HG03442 (cell line): ENCODE results near the gene RABGAP1L.
"Not testable (repeated sequence)": the region's sequence is repeated elsewhere in the genome, so short reads cannot be mapped to it uniquely, and the experiment has no call there.

Experiments used
- ATAC-seq: cut with Tn5 transposase; IDR thresholded peaks from one replicate; pipeline ENCODE4 v1.9.1; 2021; ENCODE audit warnings: mild to moderate bottlenecking, moderate library complexity; ENCODE audit not compliant: unreplicated experiment

RABGAP1L gene

DNA sequence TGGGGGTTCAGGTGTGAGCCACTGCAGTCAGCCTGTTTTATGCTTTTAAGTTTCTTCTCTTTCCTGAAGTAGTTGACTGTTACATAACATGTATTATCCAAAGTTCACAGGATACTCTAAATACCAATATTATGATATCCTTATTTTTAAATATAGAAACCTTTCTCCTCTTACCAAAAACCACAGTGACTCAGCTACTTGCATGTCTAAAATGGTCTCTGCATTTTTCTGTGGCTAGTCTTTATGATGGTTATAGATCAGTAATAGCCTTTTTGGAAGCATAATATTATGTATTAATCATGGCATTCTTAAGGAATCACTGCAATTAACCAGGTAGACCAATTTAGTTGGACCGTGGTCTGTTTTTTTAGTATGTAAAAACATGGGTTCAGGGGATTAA, 629.7 kb downstream of the RABGAP1L start:
- ATAC-seq: no peak

DNA sequence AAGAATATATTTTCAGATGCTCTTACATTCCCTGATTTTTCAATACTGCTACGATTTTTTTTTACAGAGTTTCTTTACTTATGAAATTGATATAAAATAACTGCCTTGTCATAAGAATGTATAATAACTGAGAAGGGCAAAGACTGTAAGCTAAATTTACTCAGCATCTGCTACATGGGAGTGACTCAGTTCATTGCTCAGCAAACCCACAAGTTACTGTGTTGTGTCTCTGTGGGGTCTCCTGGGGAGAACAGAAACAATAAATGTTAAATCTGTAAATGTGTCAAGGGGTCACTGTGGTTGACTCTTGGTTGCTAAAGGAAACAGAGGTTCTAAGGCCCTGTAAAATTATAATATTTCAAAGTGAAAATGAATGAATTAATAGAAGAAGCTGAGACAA, 630.1 kb downstream of the RABGAP1L start:
- ATAC-seq: peak; percentile 71

DNA sequence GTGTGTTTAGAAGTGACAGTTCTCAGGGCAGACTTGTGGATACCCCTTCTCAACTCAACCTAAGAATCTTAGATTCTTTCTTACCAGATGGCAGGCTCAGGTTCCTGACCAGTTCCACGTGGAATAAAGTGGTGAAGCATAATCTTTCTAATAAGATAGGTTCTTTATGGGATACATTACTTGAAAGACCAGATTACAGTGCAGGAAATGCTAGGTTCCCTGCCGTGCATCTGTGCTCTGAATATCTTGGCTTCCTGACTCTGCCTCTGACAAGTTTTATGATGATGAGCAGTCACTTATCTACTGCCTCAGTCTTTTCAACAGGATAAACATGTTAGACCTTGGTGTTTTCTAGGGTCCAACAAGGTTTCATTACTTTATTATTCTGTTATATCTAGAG, 632.5 kb downstream of the RABGAP1L start:
- no peak for ATAC-seq

DNA sequence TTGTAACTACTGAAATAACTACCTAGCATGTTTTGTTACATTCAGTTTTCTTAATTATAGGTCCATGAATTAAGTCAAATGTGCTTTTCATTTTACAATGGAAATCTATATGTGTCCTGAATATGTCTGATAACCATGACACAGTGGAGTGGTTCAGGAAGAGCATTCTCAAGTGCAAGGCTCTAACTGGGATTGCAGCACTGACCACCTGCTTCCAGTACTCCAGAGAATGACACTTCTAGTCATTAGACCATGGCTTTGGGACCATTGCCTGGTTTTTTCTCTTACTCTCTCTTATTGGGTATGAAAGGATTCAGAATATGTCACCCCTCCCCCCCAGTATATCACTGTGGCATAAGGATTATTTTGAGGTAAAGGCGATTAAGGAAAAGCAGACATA, 635.5 kb downstream of the RABGAP1L start:
- no peak for ATAC-seq

DNA sequence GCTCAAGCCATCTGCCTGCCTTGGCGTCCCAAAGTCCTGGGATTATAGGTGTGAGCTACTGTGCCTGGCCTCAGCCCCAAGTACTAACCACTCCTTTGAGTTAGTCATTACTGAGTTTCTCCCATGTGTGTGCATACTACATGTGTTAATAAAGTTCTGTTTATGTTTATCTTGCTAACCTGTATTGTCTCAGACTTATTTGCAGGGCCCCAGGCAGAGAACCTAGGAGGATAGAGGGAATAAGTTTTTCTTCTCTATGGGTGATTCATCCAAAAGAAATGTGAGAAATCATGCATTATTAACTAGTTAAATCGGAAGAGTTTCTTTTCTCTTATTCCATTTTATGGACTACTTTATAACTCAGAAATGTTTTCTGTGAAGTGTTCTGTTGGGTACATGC, 636.5 kb downstream of the RABGAP1L start:
- no peak for ATAC-seq

DNA sequence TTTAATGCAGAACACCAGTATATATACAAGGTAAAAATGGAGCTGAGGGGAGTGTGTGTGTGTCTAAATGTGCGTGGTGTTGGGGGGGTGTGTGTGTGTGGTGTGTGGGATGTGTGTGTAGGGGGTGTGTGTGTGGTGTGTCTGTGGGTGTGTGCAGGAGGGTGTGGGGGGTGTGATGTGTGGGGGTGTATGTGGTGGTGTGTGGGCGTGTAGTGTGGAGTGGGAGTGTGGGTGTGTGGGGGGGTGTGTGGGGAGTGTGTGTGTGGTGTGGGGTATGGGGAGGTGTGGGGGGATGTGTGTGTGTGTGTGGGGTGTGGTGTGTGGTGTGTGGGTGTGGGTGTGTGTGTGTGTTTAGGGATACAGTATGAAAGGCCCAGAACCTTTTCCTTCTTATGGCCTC, 638.1 kb downstream of the RABGAP1L start:
- ATAC-seq: no peak

DNA sequence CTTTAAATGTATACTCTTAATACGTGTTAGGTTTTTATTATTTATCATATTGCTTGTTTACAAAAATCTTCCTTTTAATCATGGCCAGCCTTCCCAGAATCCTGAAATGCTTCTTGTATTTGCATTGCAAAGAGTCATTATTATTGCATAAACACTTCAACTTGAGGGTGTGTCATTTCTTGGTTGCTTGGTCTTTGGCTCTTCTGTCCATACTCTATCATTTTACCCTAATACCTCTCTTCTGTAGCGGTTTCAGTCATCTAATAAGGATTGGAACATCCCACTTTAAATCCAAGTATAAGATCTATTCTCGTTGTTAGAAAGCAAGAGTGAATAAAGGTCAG, 639.8 kb downstream of the RABGAP1L start:
- no peak for ATAC-seq

DNA sequence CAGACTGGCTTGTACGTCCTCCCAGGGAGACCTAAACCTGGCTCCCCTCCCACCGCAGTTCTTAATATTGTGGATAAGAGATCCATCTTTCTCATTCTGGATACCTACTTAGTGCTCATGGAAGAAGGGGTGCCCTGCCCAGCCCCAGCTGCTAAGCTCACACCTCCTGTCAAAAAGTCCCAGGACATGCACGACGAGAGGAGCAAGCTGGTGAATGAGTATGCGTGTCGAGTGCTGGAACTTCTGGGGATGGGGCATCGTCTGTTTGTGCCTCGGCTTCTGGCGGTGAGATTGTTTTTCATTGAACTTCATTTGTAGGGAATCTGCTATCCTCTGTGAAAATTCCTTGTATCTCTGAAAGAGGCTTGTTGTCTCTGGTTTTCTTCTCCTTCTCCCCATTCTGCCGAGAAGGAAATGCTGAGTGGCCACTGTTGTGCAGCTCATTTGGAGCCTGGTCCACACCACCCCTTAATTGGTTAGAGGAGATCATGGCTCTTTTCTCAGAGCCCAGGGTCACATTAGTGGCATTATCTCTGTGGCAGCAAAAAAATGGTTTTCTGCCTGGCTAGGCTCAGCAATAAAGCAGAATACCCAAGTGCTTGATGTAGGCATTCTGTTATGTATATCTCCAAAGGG, 641.0 kb downstream of the RABGAP1L start:
- ATAC-seq: no peak

DNA sequence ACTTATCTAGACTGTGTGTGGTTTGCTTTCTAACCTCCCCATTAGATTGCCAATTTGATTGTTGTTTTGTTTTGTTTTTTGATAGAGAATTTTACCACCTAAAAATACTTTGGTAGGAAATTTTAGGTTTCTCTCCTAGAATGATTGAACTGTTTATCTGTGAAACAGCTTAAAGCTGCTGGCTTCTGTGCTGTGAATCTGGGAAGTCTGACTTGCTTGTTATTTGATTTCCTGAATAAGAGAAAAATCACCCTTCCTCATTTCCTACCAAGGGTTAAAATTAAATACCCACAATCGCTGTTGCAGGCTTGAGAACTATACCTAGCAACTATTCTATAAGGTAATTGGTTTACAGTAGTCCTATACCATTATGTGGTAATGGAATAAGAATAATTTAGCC, 641.6 kb downstream of the RABGAP1L start:
- ATAC-seq: no peak

DNA sequence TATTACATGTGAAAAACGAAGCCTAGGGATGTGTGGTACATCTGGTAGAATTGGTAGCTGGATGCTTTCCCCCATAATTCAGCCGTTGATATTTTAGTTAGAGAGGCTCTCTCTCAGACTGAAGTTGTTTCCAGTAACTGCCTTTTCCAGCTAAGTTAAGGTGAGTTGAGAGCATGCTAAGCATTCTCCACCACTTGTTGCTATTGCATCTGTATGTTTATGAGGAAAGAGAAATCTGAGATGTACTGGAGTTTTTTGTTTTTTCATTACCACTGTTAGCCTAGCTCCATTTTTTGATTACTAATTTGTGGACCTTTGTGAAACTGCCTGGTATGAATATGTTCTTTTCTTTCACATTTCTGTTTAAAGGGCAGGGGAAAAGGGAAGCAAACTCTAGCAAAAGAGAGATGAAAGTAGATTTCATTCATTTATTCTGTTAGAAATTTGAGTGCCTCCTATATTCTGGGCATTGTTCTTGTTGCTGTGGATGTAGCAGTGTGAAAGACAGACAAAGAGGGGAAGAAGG, 650.5 kb downstream of the RABGAP1L start:
- no peak for ATAC-seq

DNA sequence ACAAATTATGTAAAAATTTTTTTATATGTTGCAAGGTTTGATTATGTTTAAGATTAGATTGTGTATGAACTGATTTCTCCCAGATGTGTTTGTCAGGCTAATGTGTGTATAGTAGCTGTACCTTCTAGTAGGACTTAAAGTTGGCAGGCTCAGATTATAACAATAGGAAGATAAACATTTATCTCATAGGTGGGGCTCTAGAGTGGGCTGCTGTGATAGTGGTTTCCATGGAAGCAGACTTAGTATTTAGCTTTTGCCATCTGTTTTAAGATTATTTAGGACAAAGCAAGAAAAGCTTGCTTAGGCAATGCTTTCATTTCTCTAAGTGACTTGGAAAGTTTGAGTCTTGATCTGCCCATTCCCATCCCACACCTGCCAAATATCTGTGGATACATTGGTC, 652.7 kb downstream of the RABGAP1L start:
- ATAC-seq: no peak

DNA sequence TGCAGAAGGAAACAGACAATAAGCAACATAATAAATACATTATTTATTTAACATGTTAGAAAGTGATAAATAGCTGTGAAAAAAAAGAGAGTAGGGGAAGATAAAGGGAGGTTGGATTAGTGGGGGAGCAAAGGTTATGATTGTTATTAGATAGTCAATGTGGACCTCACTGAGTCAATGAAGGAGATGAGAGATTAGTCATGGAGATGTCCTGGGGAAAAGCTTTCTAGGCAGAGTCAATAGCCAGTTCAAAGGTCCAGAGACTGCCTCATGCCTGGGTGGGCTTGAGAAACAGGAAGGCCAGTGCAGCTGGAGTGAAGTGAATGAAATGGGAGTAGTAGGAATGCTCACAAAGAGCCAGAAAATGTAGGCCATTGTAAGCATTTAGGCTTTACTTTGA, 653.3 kb downstream of the RABGAP1L start:
- ATAC-seq: no peak

DNA sequence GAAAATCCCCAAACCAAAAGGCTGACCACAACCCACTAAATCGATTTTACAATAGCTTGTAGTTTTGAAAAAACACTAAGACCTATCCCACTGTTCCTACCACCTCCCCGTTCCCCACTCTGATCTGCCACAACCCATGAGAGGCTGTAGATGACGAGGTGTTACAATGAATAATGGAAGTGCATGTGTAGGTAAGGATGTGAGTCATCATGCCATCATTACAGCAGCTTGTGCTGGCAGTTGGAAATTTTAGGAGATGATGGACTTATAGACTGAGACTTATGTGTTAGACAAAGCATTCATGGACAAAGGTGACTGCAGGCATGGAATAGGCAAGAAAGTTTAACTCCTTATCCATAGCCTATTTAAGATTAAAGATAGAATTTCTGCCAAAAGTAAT, 655.7 kb downstream of the RABGAP1L start:
- ATAC-seq: peak; percentile 59

DNA sequence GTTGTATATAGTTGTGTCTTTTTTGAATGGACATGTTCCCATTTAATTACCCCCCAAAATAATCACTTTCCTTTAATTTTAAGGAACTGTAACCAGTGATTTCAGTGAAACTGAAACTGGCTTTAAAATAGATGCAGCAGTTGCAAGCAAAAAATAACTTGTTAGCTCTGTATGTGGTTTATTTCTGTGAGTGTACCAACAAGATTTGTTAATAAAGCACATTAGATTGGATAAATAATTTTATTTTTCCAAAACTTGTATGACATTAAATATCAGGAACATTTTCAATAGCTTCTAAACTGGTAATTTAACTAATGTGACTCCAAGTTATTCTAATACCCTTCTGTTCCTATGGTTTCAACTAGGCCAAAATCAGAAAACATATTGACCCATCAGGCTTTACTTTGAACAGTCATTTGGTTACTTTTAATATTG, 656.2 kb downstream of the RABGAP1L start:
- ATAC-seq: peak; percentile 48

DNA sequence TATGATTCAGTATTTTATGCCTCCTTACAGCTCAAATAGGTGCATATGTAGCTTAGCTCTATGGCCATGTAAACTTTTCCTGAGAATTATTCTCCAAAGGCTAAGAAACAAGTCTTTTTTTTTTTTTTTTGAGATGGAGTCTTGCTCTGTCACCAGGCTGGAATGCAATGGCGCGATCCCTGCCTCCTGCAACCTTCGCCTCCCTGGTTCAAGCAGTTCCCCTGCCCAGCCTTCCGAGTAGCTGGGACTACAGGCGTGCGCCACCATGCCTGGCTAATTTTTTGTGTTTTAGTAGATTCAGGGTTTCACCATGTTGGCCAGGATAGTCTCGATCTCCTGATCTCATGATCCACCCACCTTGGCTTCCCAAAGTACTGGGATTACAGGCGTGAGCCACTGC, 657.3 kb downstream of the RABGAP1L start:
- not testable (repeated sequence) for ATAC-seq

DNA sequence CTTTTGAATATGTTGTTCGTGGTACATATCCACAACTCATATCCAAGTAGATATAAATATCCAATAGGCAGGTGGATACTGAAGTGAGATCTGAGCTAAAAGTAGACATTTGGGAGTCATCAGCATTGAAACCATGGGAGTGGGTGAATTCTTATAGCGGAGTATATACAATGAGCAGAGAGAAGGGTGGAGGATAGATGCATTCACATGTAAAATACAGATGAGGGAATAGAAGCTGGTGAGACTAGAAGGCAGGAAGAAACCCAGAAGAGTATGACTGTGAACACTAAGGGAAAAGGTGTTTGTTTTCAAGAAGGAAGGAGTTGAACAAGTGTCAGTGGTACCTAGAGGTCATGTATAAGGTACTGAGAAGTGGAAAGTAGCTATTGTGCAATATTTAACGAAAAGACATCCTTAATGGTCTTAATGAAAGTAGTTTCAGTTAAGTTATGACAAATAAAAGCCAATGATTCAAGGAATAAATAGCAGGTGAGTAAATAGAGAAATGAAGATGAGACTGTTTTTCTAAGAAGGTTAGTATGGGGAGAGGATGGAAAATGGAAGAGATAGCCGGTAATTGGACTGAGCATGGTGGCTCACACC, 658.8 kb downstream of the RABGAP1L start:
- ATAC-seq: peak; percentile 42

DNA sequence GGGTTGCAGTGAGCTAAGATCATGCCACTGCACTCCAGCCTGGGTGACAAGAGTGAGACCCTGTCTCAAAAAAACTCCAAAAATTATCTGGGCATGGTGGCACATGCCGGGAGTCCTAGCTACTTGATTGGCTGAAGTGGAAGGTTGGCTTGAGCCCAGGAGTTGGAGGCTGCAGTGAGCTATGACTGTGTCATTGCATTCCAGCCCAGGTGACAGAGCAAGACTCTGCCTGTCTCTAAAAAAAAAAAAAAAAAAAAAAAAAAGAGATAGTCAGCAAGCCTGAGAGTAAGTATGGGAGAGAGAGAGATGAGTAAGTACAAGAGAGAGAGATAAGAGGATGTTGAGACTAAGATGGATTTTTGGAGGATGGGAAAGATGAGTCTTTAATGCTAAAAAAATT, 659.6 kb downstream of the RABGAP1L start:
- ATAC-seq: no peak

DNA sequence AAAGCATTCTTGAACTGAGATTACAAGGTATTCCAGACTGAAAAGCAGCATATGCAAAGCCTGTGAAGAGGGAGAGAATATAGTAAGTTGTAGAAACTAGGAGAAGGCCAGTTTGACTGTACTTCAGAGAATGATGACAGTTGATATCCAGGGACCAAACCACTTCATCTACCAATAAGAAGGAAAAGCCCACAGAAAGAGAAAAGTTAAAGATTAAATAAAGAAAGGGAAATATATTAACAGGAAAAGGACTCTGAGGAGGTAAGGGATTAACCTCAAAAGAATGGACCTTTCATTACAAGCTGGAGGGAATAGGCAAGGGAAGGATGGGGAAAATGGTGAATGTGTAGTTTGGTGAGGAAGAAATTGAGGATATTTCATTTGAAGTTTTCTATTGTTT, 660.3 kb downstream of the RABGAP1L start:
- no peak for ATAC-seq

DNA sequence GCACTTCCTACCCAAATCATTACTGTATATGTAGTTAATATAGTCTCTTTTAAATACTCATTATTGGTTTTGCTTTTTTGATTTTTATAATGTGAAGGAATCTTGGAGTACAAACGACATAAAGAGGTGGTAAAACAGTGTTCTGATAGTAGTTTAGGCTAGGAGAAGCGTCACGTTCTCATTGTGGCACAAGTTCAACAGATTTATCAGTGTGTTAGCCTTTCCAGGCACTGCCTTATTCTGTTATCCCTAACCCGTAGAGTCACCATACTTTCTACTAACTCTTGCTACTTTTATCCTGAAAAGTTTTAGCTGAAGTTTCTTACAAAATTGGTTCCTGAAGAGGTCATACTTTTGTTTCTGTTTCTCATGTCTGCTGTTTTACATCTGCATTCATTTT, 665.8 kb downstream of the RABGAP1L start:
- no peak for ATAC-seq

DNA sequence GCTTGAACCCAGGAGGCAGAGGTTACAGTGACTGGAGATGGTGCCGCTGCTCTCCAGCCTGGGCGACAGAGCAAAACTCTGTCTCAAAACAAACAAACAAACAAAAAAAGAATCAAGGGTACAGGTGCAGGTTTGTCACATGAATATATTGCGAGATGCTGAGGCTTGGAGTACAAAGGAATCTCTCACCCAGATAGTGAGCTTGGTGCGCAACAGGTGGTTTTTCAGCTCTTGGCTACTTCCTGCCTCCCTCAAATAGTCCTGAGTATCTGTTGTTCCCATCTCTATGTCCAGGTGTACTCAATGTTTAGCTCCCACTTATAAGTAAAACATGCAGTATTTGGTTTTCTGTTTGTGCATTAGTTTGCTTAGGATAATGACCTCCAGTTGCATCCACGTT, 666.5 kb downstream of the RABGAP1L start:
- no peak for ATAC-seq

DNA sequence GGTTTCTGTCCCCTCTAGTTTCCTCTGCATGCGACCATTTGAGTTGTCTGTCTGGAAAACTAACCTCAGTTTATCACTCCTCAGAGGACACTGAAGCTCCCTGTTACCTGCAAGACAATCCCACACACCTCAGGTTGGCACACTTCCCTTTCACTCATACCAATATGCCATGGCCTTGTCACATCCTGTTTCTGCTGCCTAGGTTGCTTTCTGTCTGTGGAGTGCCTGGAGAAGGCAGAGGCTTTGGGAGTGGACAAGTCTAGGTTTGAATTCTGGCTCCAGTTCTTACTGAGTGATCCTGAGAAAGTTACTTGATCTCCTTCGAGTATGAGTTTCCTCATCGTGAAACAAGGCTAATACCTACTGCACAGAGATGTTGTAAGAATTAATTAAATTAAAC, 668.9 kb downstream of the RABGAP1L start:
- no peak for ATAC-seq

DNA sequence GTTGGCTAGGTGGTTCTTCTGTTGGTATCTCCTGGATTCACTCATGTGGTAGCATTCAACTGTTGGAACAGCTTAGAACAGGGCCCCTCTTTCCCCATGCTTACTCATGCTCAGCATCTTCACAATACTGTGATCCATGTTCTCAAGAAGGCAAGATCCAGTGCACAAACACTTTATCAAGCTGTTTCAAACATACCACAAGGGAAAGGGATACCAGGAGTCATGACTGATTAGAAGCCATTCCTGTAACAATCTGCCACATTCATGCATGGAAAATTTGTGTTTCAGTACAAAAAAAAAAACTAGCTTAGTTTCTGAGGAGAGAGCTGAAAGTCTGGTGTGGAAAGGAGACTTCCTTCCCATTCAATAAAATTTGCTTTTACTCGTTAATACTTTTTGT, 670.7 kb downstream of the RABGAP1L start:
- no peak for ATAC-seq

DNA sequence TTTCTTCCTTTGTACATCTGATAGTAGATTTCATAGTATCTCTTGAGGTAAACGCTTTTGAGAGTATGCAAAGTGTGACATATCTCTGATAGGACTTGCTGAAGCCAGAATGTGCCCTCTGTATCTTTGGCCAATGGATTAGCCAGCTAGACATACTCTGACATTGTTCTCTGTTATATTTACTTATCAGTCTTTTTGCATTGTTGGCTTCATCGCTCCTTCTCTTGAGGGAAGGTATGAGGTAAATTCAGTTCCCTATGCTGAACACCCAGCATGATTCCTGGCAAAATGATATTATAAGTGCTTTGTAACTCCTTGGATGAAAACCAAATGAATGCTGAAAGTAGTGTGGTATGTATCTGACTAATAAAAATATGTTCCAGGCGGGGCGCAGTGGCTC, 677.2 kb downstream of the RABGAP1L start:
- no peak for ATAC-seq
